Heart left ventricle (tissue), 13 donors: ENCODE measurements around the gene GET4.

ENCODE experiments used
- POLR2A ChIP-seq, 2 donors: fragments of 450-650 bp; IDR thresholded peaks; one replicate each; pipeline ENCODE4 v1.6.1; 2017; ENCODE audit warnings: antibody characterized with exemption in 2 of 2, mild to moderate bottlenecking in 2 of 2, moderate library complexity in 2 of 2
- TF ChIP-seq, protein P1 (sequence below), 12 donors: fragments of 200-600 bp; sonication (generic) in 4 of 12; IDR thresholded peaks; one replicate each; pipeline versions ENCODE4 v1.5.0 to v1.8.0; 2018 to 2022; ENCODE audit warnings: antibody characterized with exemption in 12 of 12, mild to moderate bottlenecking in 5 of 12
- donor health status: ischemic (EF 13 %, LVEDD 7.1; RV severe dilation, severe dysfunction).
- donor health status: DM: no; HTN: yes; CAD: no.
- donor health status: DM: no; HTN: no; CAD: no.
- donor health status: ischemic (EF 25% LVEDD 6.9; RV normal size, moderate dysfunction).
- donor health status: ischemic (EF 25% LVEDD 5.7; RV mildly dilated, moderate dysfunction).
- donor health status: ischemic (EF 35%, LVEDD 5.7; RV mildly dilated, moderate dysfunction).
- donor health status: nonischemic (EF 11% LVEDD 7.7; RV severe dilation, severe dysfunction).
- donor health status: DM: yes; HTN: yes; CAD: no.
- donor health status: PGD.
- donor health status: ischemic (EF 29% LVEDD 5.4; RV normal size, mild dysfunction).
- donor health status: nonischemic (EF 23%, LVEDD 6.1; RV moderate dilation, normal function).

DNA sequence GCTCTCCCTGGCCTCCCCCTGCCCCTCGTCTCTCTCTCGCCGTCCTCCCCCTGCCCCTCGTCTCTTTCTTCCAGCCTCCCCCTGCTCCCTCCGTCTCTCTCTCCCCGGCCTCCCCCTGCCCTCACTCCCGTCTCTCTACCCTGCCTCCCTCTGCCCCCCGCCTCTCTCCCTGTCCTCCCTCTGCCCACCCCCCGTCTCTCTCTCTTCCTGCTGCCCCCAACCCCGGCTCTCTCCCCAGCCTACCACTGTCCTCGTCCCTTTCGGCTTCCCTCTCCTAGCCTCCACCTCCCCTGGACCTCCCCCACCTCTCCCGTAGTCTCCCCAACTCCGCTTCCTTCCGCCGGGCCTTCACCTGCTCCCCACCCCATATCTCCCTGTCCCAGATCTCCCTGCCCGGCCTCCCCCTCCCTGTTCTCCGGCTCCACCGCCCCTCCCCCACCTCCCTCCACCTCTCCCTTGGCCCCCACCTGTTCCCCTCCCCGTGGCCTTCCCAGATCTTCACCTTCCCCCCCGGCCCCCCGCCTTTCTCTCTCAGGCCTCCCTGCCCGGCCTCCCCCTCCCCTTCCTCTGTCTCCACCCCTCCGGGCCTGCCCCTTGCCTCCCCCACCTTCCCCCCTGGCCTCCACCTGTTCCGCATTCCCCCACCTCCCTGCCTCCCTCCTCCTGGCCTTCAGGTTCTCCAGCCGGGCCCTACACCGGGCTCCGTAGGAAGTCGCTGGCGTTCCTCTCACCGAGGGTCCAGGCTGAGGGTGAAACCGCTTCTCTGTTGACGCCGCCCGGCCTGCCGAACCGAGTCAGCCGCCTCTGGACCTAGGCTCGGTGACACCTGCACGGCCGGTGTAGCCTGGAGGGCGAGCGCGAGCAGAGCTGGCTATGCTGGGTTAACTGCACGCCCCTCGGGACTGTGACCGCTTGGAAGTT, 1.2 kb downstream of the GET4 start:
- TF ChIP-seq, protein P1, sequence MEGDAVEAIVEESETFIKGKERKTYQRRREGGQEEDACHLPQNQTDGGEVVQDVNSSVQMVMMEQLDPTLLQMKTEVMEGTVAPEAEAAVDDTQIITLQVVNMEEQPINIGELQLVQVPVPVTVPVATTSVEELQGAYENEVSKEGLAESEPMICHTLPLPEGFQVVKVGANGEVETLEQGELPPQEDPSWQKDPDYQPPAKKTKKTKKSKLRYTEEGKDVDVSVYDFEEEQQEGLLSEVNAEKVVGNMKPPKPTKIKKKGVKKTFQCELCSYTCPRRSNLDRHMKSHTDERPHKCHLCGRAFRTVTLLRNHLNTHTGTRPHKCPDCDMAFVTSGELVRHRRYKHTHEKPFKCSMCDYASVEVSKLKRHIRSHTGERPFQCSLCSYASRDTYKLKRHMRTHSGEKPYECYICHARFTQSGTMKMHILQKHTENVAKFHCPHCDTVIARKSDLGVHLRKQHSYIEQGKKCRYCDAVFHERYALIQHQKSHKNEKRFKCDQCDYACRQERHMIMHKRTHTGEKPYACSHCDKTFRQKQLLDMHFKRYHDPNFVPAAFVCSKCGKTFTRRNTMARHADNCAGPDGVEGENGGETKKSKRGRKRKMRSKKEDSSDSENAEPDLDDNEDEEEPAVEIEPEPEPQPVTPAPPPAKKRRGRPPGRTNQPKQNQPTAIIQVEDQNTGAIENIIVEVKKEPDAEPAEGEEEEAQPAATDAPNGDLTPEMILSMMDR (IDR thresholded peaks at IDR 0.05), result no peak
- TF ChIP-seq POLR2A (IDR thresholded peaks at IDR 0.05), result no peak
